Measurements from ENCODE around the gene EMILIN1.

EMILIN1 gene

GRCh38 chr2:27069436-27069835 is 9.0 kb upstream of the EMILIN1 start:
- no peak for TF ChIP-seq CTCF (IDR thresholded peaks at IDR 0.05; ENCODE audit: low read length, missing control alignments)
- peak overlapping the region; percentile 98 for H3K4me3 ChIP-seq (replicated peaks; ENCODE audit: low read depth, low read length)
- no peak for DNase-seq (ENCODE audit: low read depth)

DNA sequence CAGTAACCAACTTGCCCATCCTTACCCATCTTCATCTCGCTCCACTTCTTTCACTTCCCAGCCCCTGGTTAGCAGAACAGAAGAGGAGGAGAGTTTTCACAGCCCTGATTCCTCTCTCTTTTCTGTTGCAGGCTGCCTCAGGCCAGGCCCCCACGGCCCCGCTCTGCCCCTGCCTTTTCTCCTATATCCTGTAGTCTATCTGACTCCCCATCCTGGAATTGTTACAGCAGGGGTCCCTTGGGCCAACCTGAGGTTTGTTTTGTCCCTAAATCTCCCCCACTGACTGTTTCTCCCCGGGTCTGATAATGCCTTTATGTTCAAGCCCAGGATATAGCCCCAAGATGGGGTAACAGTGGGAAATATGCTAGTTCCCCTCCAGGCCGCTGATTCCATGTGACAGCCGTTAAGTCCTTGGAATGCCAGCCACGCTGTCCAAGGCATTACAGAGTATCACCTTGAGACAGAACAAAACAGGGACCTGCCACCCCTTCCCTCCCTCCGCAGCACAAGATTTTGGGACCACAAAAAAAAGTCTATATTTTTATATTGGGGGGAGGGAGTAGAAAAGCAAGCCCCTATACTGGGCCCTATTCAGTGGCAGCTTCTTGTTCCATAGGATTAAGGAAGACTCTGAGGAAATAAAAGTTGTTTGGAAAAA is 8.3 kb upstream of the EMILIN1 start:
- DNase-seq (ENCODE audit: low read depth) = no peak
- no peak for TF ChIP-seq CTCF (IDR thresholded peaks at IDR 0.05; ENCODE audit: low read length, missing control alignments)
- peak overlapping the region; percentile 98 for H3K4me3 ChIP-seq (replicated peaks; ENCODE audit: low read depth, low read length)

DNA sequence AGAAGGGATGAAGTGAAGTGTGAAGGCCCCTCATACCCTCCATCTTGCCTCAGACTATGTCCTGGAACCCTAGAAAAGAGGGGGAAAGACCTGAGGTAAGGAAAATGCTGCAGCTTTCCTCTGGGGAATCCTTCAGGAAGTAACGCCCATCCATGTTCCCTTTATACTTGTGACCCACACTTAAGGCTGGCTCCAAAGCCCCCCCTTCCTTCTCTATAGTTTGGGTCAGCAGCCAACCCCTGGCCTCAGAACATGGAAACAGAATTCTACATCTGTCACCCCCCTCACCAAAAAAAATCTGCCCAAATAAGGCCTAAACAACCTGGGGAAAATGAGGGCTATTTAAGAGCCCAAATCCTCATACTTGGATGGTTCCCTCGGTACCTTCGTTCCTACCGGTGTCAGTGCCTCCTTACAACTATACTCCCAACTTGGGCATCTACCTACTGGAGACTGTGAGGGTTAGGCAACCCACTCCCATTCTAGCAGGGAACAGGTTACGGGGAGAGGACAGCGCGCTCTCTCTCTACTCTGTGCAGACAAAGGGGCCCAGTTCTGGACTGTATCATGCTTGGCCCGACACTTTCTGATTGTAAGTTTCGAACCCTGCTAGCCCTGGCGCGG is 7.7 kb upstream of the EMILIN1 start:
- TF ChIP-seq CTCF (IDR thresholded peaks at IDR 0.05; ENCODE audit: low read length, missing control alignments) = no peak
- no peak for DNase-seq (ENCODE audit: low read depth)
- H3K4me3 ChIP-seq (replicated peaks; ENCODE audit: low read depth, low read length) = peak overlapping the region; percentile 98

DNA sequence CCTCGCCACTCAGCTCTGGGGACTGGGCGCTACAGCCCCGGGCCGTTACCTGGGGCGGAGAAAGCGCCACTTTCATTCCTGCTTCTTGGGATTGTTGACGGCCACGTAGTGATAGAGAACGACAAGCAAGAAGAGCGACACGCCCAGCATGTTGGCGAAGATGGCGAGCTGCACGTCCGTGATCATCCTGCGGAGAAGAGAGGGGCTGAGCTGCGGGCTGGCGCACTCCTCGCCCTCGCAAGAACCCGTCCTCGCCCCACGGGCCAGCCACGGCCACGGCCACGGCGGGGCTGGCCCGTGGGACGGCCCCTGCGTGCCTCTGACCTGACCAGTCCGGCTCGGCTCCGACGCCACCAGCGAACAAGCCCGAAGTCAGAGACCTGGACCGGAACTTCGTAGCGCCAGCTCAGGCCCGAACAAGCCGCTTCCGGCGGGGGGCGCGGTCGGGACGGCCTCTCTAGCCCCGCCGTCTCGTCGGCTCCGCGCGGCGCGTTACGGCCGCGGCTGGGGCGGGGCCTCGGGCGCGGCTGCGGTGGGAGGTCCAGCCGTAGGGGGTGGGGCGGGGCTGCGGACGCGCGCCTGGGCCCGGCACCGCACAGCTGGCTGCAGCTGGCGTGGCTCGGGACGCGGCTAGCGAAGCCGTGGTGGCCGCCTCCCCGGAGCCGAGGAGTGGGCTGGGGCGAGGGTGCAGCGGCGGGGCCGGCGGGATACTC is 7.0 kb upstream of the EMILIN1 start, which contains the start of gene OST4:
TSS of gene OST4 (minus strand) at position 378 of the 713 bp plus-strand sequence.
- H3K4me3 ChIP-seq (replicated peaks; ENCODE audit: low read depth, low read length) = peak within 1 kb of the TSS; percentile 98
- peak; percentile 93 for DNase-seq (ENCODE audit: low read depth)
- TF ChIP-seq CTCF (IDR thresholded peaks at IDR 0.05; ENCODE audit: low read length, missing control alignments) = no peak

DNA sequence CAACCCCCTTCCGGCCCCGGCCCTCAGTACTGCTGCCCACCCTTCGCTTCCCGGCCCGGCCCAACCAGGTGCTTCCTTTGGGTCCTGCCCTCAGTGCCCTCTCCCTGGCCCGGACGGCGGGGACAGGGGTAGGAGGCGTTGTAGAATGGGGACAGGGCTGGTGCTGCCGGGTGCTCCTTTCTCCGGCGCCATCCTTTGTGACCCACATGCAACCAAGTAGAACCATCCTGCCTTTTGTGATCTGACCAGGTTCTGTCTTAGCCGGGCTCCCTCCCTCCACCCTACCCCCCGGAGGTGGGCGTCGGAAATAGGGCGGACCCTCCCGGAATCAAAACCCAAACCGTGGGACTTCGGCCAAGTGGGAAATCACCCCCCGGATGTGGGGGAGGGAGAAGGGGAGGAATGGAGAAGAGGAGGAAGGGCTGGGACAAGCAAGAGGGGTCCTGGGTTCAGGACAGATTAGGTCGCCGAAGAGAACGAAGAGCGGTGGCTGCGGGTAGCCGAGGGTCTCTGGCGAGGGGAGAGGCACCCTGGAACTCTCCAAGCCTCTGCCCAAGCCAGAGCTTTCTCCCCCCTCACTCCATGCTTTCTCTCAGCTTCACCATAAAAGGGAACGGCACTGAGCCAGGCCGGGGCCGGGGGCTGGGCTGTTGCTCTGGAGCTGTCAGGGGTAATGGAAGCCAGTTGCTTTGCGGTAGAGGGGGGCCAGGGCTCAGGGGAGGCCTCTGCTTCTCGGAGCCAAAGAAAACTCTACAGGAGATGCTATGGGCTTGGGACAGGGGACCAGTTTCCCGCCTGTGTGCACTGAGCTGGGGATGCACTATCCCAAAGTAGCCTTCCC is 6.2 kb upstream of the EMILIN1 start:
- peak; percentile 87 for DNase-seq (ENCODE audit: low read depth)
- peak overlapping the region; percentile 58 for H3K4me3 ChIP-seq (replicated peaks; ENCODE audit: low read depth, low read length)
- no peak for TF ChIP-seq CTCF (IDR thresholded peaks at IDR 0.05; ENCODE audit: low read length, missing control alignments)

GRCh38 chr2:27072920-27073319 is 5.5 kb upstream of the EMILIN1 start:
- no peak overlapping the region for H3K4me3 ChIP-seq (replicated peaks; ENCODE audit: low read depth, low read length)
- TF ChIP-seq CTCF (IDR thresholded peaks at IDR 0.05; ENCODE audit: low read length, missing control alignments) = no peak
- DNase-seq (ENCODE audit: low read depth) = peak; percentile 60
